ENCODE data around the gene ABLIM3.

GRCh38 chr5:149198148-149198547, 56.9 kb downstream of the ABLIM3 start:
- TF ChIP-seq POLR2AphosphoS5 (IDR thresholded peaks at IDR 0.05; ENCODE audit: low read depth, low read length): no peak
- no peak for TF ChIP-seq MAX (IDR thresholded peaks at IDR 0.05)
- no peak for TF ChIP-seq RFX5 (IDR thresholded peaks at IDR 0.05; ENCODE audit: borderline replicate concordance, low read depth, low read length)
- no peak for TF ChIP-seq GTF2F1 (IDR thresholded peaks at IDR 0.05; ENCODE audit: borderline replicate concordance, low read depth, low read length)
- no peak for TF ChIP-seq RNF2 (IDR thresholded peaks at IDR 0.05; ENCODE audit: borderline replicate concordance, low read depth, low read length, missing control alignments, poor library complexity, severe bottlenecking)
- no peak for TF ChIP-seq CTCF (IDR thresholded peaks at IDR 0.05; ENCODE audit: control extremely low read depth in 1 of 3, insufficient read depth in 1 of 3, low read depth in 1 of 3, low read length in 3 of 3)
